ENCODE results near the gene CDK5RAP3.

- TF ChIP-seq EZH2 (IDR thresholded peaks at IDR 0.05) (no peak), POLR2AphosphoS5 (IDR thresholded peaks at IDR 0.05; ENCODE audit: borderline replicate concordance, low read depth, low read length) (no peak)
Observed at GRCh38 chr17:47935961-47936360, 35.0 kb upstream of the CDK5RAP3 start.

Measured in SK-N-MC (cell line).